BJ (cell line): Measurements from ENCODE around the gene OTUB1. TPM values are rescaled to one million over a fixed set of nuclear protein-coding genes. Genes with fewer than 3 reads are reported as not detected.

Source experiments
- CTCF ChIA-PET: fragments of 350-600 bp; formaldehyde crosslinking; extraction: SDS; loops from one replicate; lab custom pipeline; 2021; ENCODE audit warnings: antibody characterized with exemption, inconsistent platforms; lab: Yijun Ruan, JAX
- POLR2A ChIA-PET: fragments of 300-600 bp; sonication (Branson Sonifier 250); formaldehyde crosslinking; extraction: SDS; loops from one replicate; lab custom pipeline; 2021; ENCODE audit warnings: antibody characterized with exemption; lab: Charles Lee
- DNase-seq: peaks from one replicate; pipeline ENCODE4 v3.0.0-alpha.2; 2011; ENCODE audit warnings: low read depth
- H3K27me3 ChIP-seq: 2 replicates; pipeline ENCODE4 v1.6.0; 2011; ENCODE audit warnings: low read length; ENCODE audit not compliant: control insufficient read depth, insufficient read depth
- H3K36me3 ChIP-seq: 2 replicates; pipeline ENCODE4 v1.5.1; 2011; ENCODE audit warnings: low read length; ENCODE audit not compliant: control insufficient read depth, insufficient read depth
- H3K4me3 ChIP-seq: 2 replicates; pipeline ENCODE4 v1.5.1; 2011; ENCODE audit warnings: low read depth, mild to moderate bottlenecking, control low read depth, low read length
- polyA plus RNA-seq: library from polyadenylated mRNA; depleted of rRNA; stranded (reverse); fragments of >200 nt; gene quantifications from 2 replicates; pipeline ENCODE4 v1.2.3, GENCODE V29; 2011
- TF ChIP-seq, protein P1 (sequence below): IDR thresholded peaks from 2 replicates; pipeline ENCODE4 v1.5.1; 2011; ENCODE audit warnings: low read depth, mild to moderate bottlenecking, control low read depth, inconsistent platforms, low read length, moderate library complexity; ENCODE audit not compliant: insufficient read depth

OTUB1 gene
- polyA plus RNA-seq, 1 experiment = 143 TPM

- no peak for DNase-seq
- TF ChIP-seq, protein P1, sequence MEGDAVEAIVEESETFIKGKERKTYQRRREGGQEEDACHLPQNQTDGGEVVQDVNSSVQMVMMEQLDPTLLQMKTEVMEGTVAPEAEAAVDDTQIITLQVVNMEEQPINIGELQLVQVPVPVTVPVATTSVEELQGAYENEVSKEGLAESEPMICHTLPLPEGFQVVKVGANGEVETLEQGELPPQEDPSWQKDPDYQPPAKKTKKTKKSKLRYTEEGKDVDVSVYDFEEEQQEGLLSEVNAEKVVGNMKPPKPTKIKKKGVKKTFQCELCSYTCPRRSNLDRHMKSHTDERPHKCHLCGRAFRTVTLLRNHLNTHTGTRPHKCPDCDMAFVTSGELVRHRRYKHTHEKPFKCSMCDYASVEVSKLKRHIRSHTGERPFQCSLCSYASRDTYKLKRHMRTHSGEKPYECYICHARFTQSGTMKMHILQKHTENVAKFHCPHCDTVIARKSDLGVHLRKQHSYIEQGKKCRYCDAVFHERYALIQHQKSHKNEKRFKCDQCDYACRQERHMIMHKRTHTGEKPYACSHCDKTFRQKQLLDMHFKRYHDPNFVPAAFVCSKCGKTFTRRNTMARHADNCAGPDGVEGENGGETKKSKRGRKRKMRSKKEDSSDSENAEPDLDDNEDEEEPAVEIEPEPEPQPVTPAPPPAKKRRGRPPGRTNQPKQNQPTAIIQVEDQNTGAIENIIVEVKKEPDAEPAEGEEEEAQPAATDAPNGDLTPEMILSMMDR = no peak
- CTCF ChIA-PET = interaction anchor here (0.7 to 2.0 kb wide), 4 partner anchors 19 to 125 kb away, joined by 3 to 7 read pairs (median 4); no protein-coding TSS in a partner anchor
- Histone ChIP-seq H3K27me3 (peaks cover 5% of the 10 kb centered on the region; the same call in 1 of the 2 replicates), H3K36me3 (no peaks in the 10 kb centered on the region), H3K4me3 (no peak overlapping the region)
- POLR2A ChIA-PET = no interaction called here
Measured at GRCh38 chr11:64023712-64024710, 37.8 kb downstream of the OTUB1 start.

DNA sequence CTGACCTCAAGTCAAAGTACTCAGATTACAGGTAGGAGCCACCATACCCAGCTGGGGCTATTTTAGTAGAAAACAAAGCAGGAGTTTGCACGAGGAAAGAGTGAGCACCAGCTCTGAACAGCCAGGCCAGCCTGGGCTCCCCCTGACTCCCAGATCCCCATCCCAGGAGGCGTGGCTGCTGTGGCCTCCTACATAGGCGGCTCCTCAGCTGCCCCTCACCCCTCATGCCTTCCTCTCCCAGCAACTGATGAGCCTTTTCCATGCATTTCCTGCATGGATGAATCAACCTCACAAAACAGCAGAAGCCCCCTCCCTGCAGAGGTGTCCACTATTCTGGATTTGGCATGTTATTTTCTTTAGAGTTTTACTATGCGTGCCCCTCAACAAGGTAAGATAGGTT is 39.0 kb downstream of the OTUB1 start:
- TF ChIP-seq, protein P1 = no peak
- ChIA-PET POLR2A (no interaction called here), CTCF (interaction anchor here (1.4 to 2.0 kb wide), 2 partner anchors 10 to 25 kb away, joined by 5 to 7 read pairs; no protein-coding TSS in a partner anchor)
- Histone ChIP-seq H3K4me3 (no peak overlapping the region), H3K36me3 (no peaks in the 10 kb centered on the region), H3K27me3 (peaks cover 5% of the 10 kb centered on the region; the same call in 1 of the 2 replicates)
- no peak for DNase-seq

- Histone ChIP-seq H3K4me3 (no peak overlapping the region), H3K36me3 (no peaks in the 10 kb centered on the region), H3K27me3 (peaks cover 5% of the 10 kb centered on the region; the same call in 1 of the 2 replicates)
- CTCF ChIA-PET = interaction anchor here (1.1 kb wide), 1 partner anchor 140 kb away, joined by 3 read pairs; the partner anchor contains the start of gene MACROD1
- DNase-seq = no peak
- POLR2A ChIA-PET = no interaction called here
- TF ChIP-seq, protein P1 = no peak
Measured at GRCh38 chr11:64026575-64027205, 40.5 kb downstream of the OTUB1 start.

GRCh38 chr11:64027651-64028397 is 41.6 kb downstream of the OTUB1 start:
- ChIA-PET CTCF (interaction anchor here (1.2 kb wide), 1 partner anchor 28 kb away, joined by 4 read pairs; no protein-coding TSS in a partner anchor), POLR2A (no interaction called here)
- TF ChIP-seq, protein P1 = no peak
- no peak overlapping the region for H3K4me3 ChIP-seq
- H3K36me3 ChIP-seq = no peaks in the 10 kb centered on the region
- H3K27me3 ChIP-seq = peaks cover 6% of the 10 kb centered on the region; the same call in 1 of the 2 replicates
- no peak for DNase-seq
